Pancreas (tissue), 10 donors: ENCODE results near the gene CASTOR1. TPM values are rescaled to one million over a fixed set of nuclear protein-coding genes. Genes with fewer than 3 reads are reported as not detected.

Experiments used
- ATAC-seq, 4 donors: fragments of 200-7000 bp; cut with Tn5 transposase; one replicate each; pipeline versions ENCODE4 v1.8.0 to v1.9.1; 2020; ENCODE audit warnings: mild to moderate bottlenecking in 4 of 4, moderate library complexity in 4 of 4
- DNase-seq, 6 donors: peaks; one replicate each; pipeline ENCODE4 v3.0.0-alpha.2; 2020
- FAIRE-seq: peaks from 2 replicates; lab custom pipeline; 2012; peaks lifted over from hg19 to GRCh38; lab: Jason Lieb, UNC
- H3K27ac ChIP-seq, 4 donors: fragments of 200-600 bp; sonication (generic); 1 replicate in 3 of 4; 2 replicates in 1 of 4; pipeline versions ENCODE4 v1.5.0 to v1.8.0; 2020
- H3K27me3 ChIP-seq, 4 donors: fragments of 200-600 bp; one replicate each; pipeline ENCODE4 v1.8.0; 2021
- H3K36me3 ChIP-seq, 3 donors: fragments of 200-600 bp; sonication (generic) in 1 of 3; one replicate each; pipeline versions ENCODE4 v1.5.0 to v1.8.0; 2020 to 2021
- H3K4me1 ChIP-seq, 3 donors: fragments of 200-600 bp; one replicate each; pipeline ENCODE4 v1.8.0; 2021
- H3K4me3 ChIP-seq, 4 donors: fragments of 200-600 bp; sonication (generic) in 2 of 4; one replicate each; pipeline versions ENCODE4 v1.5.0 to v1.8.0; 2020 to 2021
- H3K9me3 ChIP-seq, 4 donors: fragments of 200-600 bp; one replicate each; pipeline ENCODE4 v1.8.0; 2021
- WGBS, 2 donors: extraction: QIAGEN DNeasy Blood & Tissue Kit; methylation state at CpG; one replicate each; pipeline ENCODE4 v1.1.7; 2013; 5-methylcytosine and 5-hydroxymethylcytosine counted together
- intact Hi-C, 3 donors: fragments of 100-400 bp; cut with DNase I; formaldehyde crosslinking; loops; one replicate each; pipeline versions ENCODE4 v1.11.1 to v1.14.2; 2022
- polyA plus RNA-seq, 2 donors: library from polyadenylated mRNA; stranded (reverse); fragments of 200-250 nt; gene quantifications; one replicate each; pipeline ENCODE4 v1.2.3, GENCODE V29; 2013
- total RNA-seq, 6 donors: library from RNA; stranded (reverse); fragmentation: NEBNext Ultra II Directional in 4 of 6; extraction: Animal tissue kit (Norgen Biotek cat#: 25700) in 4 of 6; gene quantifications; one replicate each; pipeline versions ENCODE4 v1.2.1 to v1.2.4, GENCODE V29; 2021 to 2023
- TF ChIP-seq, protein P1 (sequence below), 4 donors: fragments of 200-600 bp; sonication (generic) in 3 of 4; IDR thresholded peaks; one replicate each; pipeline versions ENCODE4 v1.5.0 to v1.8.0; 2021; ENCODE audit warnings: antibody characterized with exemption in 4 of 4
- donor health status: healthy with polysubstance abuse.
- donor health status: DM: no; HTN: no; CAD: no; lungs with moderate emphysema.
- donor health status: DM: no; HTN: no; CAD: no.
- donor health status: control.
- donor health status: control.
- donor health status: Bipolar disorder and iron deficiency.
- donor health status: DM: yes; HTN: yes; CAD: no.
- donor health status: DM: no; HTN: no; CAD: no.
- donor health status: DM: no; HTN: no; CAD: no.
- donor health status: DM: yes; HTN: yes; CAD: no.

The CASTOR1 gene
- total and polyA plus RNA-seq, 8 donors: 1.8 to 8.3 (median 4.2) TPM

DNA sequence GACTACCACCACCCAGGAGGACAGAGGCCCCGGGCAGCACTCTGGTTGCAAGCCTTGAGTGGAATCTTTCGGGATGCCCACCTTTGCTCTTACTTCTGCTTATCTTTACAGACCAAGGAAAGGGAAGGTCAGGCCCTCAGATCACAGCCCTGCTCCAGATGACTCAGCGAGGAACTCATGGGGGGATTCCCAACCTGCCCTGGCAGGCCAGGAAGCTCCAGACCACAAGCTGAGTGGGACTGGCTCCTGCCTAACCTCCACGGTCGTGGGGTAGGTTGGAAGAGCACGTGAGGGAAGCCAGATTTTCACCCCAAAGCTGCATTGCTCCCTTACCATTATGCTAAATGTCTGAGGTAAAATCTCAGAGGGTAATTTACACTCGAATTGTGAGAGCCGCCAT is 25.6 kb upstream of the CASTOR1 start:
- Histone ChIP-seq H3K27me3 (no peaks in the 10 kb centered on the region), H3K4me3 (no peak overlapping the region), H3K36me3 (no peaks in the 10 kb centered on the region), H3K4me1 (peaks cover 21 to 26% (median 21%) of the 10 kb centered on the region in 3 donors), H3K9me3 (no peaks in the 10 kb centered on the region), H3K27ac (peak overlapping the region in 1 of 4 donors; percentile 6)
- no peak for FAIRE-seq
- DNase-seq: no peak
- intact Hi-C loops: no loop called here
- TF ChIP-seq, protein P1, sequence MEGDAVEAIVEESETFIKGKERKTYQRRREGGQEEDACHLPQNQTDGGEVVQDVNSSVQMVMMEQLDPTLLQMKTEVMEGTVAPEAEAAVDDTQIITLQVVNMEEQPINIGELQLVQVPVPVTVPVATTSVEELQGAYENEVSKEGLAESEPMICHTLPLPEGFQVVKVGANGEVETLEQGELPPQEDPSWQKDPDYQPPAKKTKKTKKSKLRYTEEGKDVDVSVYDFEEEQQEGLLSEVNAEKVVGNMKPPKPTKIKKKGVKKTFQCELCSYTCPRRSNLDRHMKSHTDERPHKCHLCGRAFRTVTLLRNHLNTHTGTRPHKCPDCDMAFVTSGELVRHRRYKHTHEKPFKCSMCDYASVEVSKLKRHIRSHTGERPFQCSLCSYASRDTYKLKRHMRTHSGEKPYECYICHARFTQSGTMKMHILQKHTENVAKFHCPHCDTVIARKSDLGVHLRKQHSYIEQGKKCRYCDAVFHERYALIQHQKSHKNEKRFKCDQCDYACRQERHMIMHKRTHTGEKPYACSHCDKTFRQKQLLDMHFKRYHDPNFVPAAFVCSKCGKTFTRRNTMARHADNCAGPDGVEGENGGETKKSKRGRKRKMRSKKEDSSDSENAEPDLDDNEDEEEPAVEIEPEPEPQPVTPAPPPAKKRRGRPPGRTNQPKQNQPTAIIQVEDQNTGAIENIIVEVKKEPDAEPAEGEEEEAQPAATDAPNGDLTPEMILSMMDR (IDR thresholded peaks at IDR 0.05): no peak
- WGBS, 2 donors: 80 to 82% methylated on average over 8 of the region's 8 CpGs
- no peak for ATAC-seq

DNA sequence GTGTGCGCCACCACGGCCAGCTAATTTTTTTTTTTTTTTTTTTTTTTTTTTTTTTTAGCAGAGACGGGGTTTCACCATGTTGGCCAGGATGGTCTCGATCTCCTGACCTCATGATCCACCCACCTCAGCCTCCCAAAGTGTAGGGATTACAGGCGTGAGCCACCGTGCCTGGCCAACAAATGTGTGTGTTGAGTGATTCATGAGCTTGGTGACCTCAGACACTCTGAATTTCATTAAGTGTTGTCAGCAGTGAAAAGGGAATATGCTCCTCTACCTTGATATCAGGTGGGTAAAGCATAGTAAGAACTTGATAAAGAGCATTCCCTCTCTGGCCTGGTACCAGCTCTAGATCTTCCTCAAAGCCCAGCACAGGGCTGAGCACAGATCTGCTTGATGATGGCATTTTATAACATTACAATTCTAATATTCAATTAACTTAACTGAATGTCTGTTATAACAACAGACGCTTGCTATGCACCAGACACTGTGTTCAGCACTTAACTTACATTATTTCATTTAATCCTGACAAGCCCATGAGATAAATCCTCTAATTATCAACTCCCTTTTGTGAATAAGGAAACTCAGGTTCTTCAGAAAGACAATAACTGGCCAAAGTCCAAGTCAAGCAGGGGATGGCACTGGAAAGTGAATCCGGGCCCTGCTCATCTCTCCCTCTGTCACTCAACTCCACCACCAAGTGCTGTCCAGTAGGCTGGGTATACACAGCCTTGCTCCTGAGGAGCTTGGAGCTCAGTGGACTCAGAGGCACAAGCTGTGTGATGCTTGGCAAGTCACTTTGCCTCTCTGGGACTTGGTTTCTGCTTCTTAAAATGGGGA is 24.4 kb upstream of the CASTOR1 start:
- Histone ChIP-seq H3K27ac (peak overlapping the region in 1 of 4 donors; percentile 6), H3K4me1 (peaks cover 27 to 35% (median 28%) of the 10 kb centered on the region in 3 donors), H3K27me3 (no peaks in the 10 kb centered on the region), H3K36me3 (no peaks in the 10 kb centered on the region), H3K9me3 (no peaks in the 10 kb centered on the region), H3K4me3 (no peak overlapping the region)
- no peak for FAIRE-seq
- intact Hi-C loops: no loop called here
- no peak for ATAC-seq
- DNase-seq: no peak
- 78 to 84% methylated on average over 6 to 7 of the region's 8 CpGs for WGBS, 2 donors
- TF ChIP-seq, protein P1 (IDR thresholded peaks at IDR 0.05): no peak

DNA sequence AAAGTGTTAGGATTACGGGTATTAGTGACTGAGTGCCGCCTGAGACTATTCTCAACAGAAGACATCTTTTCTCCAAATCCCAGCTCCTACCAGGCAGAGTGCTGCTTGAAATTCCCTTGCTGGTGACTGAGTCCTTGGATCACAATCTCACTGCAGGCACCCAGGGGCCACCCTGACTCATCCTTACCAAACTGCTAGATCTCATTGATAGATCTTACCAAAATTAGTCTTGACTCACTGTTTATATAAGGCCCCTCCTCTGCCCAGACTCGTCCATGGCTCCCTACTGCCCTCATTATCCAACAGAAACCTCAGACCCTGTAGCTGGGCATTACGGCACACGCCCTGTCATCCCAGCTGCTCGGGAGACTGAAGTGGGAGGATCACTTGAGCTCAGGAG is 22.7 kb upstream of the CASTOR1 start:
- ATAC-seq: no peak
- H3K27me3 ChIP-seq: no peaks in the 10 kb centered on the region
- no peak for FAIRE-seq
- no peaks in the 10 kb centered on the region for H3K9me3 ChIP-seq
- intact Hi-C loops: no loop called here
- no peak overlapping the region for H3K4me3 ChIP-seq
- 91 to 94% methylated on average over 6 of the region's 6 CpGs for WGBS, 2 donors
- no peaks in the 10 kb centered on the region for H3K36me3 ChIP-seq
- peak overlapping the region in 2 of 4 donors; percentile 77 to 91 for H3K27ac ChIP-seq
- DNase-seq: no peak
- TF ChIP-seq, protein P1 (IDR thresholded peaks at IDR 0.05): no peak
- peaks cover 31 to 42% (median 36%) of the 10 kb centered on the region in 3 donors for H3K4me1 ChIP-seq

DNA sequence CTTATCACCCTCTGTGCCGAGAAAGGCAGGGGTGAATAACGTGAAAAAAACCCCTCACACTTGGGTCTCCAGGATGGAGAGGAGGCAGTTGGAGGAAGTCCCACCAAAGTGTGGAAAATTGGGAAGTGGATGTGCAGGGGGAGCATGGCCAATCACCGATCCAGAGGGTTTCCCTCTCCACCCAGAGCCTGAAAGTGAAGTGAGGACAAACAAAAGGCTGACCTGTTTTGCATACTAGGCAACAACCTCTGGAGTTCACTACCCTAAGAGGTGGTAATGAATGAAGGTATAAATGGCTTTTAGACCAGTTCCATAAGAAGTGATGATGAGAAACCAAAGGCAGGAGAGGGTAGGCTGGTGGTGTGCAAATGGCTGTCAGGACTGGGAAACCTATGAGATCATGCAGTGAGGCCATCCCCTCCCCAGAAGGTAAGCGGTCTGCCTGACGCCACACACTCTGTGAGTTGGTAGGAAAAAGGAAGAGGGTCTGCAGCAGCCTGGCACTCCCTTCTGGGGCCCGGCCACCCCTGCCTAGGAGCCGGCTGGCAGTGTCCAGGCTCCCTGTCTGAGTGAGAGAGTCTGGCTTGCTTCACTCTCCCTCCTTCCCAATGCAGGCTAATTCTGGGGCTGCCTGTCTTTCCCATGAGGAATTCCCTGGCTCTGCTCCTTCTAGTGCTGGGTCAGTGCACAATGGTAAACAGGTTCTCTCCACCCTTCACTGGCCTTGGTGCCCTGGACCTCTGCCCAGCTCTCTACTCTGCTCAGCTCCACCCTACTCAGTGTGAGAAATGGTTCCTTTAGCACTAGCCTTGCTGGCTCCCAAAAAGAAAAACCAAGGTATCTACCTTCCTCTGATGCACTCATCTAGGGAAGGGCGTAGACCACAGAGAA is 21.8 kb upstream of the CASTOR1 start:
- no peak for FAIRE-seq
- WGBS, 2 donors: 18 to 29% methylated on average over 7 to 8 of the region's 8 CpGs
- H3K4me1 ChIP-seq: peaks cover 31 to 51% (median 42%) of the 10 kb centered on the region in 3 donors

More for the DNA sequence above, 21.8 kb upstream of the CASTOR1 start:
- H3K27me3 ChIP-seq: no peaks in the 10 kb centered on the region
- intact Hi-C loops: no loop called here
- H3K36me3 ChIP-seq: no peaks in the 10 kb centered on the region
- no peaks in the 10 kb centered on the region for H3K9me3 ChIP-seq
- peak overlapping the region; percentile 74 to 91 (median 82) for H3K27ac ChIP-seq
- peak; percentile 75 to 92 (median 86) for DNase-seq
- H3K4me3 ChIP-seq: no peak overlapping the region
- ATAC-seq: peak; percentile 86 to 91 (median 90)
- TF ChIP-seq, protein P1 (IDR thresholded peaks at IDR 0.05): no peak
